SU-DHL-6 (cell line): ENCODE results near the gene DSTYK.

Experiments
- H2AFZ ChIP-seq: fragments of 200-600 bp; sonication (generic); 2 replicates; pipeline ENCODE4 v1.6.1; 2014; ENCODE audit warnings: low read depth, mild to moderate bottlenecking, moderate library complexity, mixed read lengths, antibody characterized with exemption, low read length; ENCODE audit not compliant: severe bottlenecking
- H3F3A ChIP-seq: fragments of 200-600 bp; shearing (Covaris generic); 2 replicates; pipeline ENCODE4 v1.6.0; 2016; ENCODE audit warnings: antibody characterized with exemption, mild to moderate bottlenecking; ENCODE audit not compliant: insufficient read depth
- H3K27ac ChIP-seq: fragments of 200-600 bp; sonication (generic); 2 replicates; pipeline ENCODE4 v1.5.1; 2016; ENCODE audit warnings: low read depth, mild to moderate bottlenecking, low read length, moderate library complexity, mixed read lengths
- H3K27me3 ChIP-seq: fragments of 200-600 bp; sonication (generic), shearing (Covaris generic); 2 replicates; pipeline ENCODE4 v1.6.0; 2014; ENCODE audit warnings: mild to moderate bottlenecking, low read length
- H3K36me3 ChIP-seq: fragments of 200-600 bp; sonication (generic); 2 replicates; pipeline ENCODE4 v1.6.1; 2014; ENCODE audit warnings: mild to moderate bottlenecking, low read length, mixed read lengths
- H3K4me2 ChIP-seq: fragments of 300-600, 200-600 bp; shearing (Covaris generic), sonication (generic); 2 replicates; pipeline ENCODE4 v1.6.0; 2014; ENCODE audit warnings: low read length, low read depth, mild to moderate bottlenecking; ENCODE audit not compliant: poor library complexity, severe bottlenecking
- H3K4me3 ChIP-seq: fragments of 200-600 bp; sonication (generic); 2 replicates; pipeline ENCODE4 v1.5.1; 2014; ENCODE audit warnings: antibody characterized with exemption, low read length, mild to moderate bottlenecking, mixed read lengths; ENCODE audit not compliant: insufficient read depth, poor library complexity, severe bottlenecking
- H3K79me2 ChIP-seq: fragments of 200-600 bp; sonication (generic); 2 replicates; pipeline ENCODE4 v1.6.1; 2014; ENCODE audit warnings: mild to moderate bottlenecking, low read length, moderate library complexity; ENCODE audit not compliant: insufficient read depth
- H3K9ac ChIP-seq: fragments of 200-600 bp; sonication (generic); 2 replicates; pipeline ENCODE4 v1.7.0; 2014; ENCODE audit warnings: mild to moderate bottlenecking, low read length
- H3K9me2 ChIP-seq: fragments of 200-600 bp; sonication (generic); replicated peaks from 2 replicates; pipeline ENCODE4 v1.6.1; 2014; ENCODE audit warnings: low read length; ENCODE audit not compliant: insufficient read depth
- H3K9me3 ChIP-seq: fragments of 200-600 bp; sonication (generic); 2 replicates; pipeline ENCODE4 v1.6.1; 2014; ENCODE audit warnings: low read length, mixed read lengths; ENCODE audit not compliant: insufficient read depth
- H4K20me1 ChIP-seq: fragments of 200-600 bp; sonication (generic); 2 replicates; pipeline ENCODE4 v1.6.1; 2014; ENCODE audit warnings: low read depth, mild to moderate bottlenecking, antibody characterized with exemption, low read length, moderate library complexity, mixed read lengths
- EZH2phosphoT487 ChIP-seq: fragments of 200-600 bp; sonication (generic), shearing (Covaris generic); conservative IDR thresholded peaks from 2 replicates; pipeline ENCODE4 v1.6.1; 2018; ENCODE audit warnings: mild to moderate bottlenecking, antibody characterized with exemption, low read length, moderate library complexity, mixed read lengths
- TF ChIP-seq, protein P1 (sequence below): fragments of 200-600 bp; sonication (generic); IDR thresholded peaks from one replicate; pipeline ENCODE4 v1.5.1; 2017; ENCODE audit warnings: antibody characterized with exemption, mild to moderate bottlenecking, low read length, moderate library complexity; ENCODE audit not compliant: insufficient read depth, poor library complexity, severe bottlenecking

Gene DSTYK

DNA sequence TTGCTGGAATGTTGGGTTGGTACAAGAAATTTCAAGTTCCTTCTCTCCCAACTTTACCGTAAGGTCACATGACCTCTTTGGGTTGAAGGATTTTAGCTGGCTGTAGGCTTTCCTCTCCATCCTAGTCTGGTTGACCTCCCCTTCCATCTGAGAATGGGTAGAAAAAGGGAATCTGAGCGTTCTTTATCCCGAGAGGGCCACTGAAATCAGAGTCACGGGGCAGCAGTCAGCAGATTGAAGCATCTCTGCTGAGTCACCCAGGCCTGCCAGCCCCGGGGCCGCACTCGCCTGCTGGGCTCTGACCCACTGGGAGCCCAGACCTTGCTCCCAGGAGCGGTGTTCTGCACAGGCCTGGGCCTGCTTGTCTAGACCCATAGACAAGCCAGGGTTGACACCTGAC lies 47.2 kb upstream of the DSTYK start:
- Histone ChIP-seq H3K36me3 (no peaks in the 10 kb centered on the region), H4K20me1 (no peaks in the 10 kb centered on the region), H2AFZ (no peak overlapping the region), H3F3A (no peaks in the 10 kb centered on the region), H3K9me3 (no peaks in the 10 kb centered on the region), H3K27me3 (no peaks in the 10 kb centered on the region), H3K9me2 (no peaks in the 10 kb centered on the region), H3K4me3 (no peak overlapping the region), H3K27ac (no peak overlapping the region), H3K9ac (no peak overlapping the region), H3K4me2 (no peak overlapping the region), H3K79me2 (no peaks in the 10 kb centered on the region)
- TF ChIP-seq EZH2phosphoT487: no peak
- TF ChIP-seq, protein P1, sequence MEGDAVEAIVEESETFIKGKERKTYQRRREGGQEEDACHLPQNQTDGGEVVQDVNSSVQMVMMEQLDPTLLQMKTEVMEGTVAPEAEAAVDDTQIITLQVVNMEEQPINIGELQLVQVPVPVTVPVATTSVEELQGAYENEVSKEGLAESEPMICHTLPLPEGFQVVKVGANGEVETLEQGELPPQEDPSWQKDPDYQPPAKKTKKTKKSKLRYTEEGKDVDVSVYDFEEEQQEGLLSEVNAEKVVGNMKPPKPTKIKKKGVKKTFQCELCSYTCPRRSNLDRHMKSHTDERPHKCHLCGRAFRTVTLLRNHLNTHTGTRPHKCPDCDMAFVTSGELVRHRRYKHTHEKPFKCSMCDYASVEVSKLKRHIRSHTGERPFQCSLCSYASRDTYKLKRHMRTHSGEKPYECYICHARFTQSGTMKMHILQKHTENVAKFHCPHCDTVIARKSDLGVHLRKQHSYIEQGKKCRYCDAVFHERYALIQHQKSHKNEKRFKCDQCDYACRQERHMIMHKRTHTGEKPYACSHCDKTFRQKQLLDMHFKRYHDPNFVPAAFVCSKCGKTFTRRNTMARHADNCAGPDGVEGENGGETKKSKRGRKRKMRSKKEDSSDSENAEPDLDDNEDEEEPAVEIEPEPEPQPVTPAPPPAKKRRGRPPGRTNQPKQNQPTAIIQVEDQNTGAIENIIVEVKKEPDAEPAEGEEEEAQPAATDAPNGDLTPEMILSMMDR: no peak

DNA sequence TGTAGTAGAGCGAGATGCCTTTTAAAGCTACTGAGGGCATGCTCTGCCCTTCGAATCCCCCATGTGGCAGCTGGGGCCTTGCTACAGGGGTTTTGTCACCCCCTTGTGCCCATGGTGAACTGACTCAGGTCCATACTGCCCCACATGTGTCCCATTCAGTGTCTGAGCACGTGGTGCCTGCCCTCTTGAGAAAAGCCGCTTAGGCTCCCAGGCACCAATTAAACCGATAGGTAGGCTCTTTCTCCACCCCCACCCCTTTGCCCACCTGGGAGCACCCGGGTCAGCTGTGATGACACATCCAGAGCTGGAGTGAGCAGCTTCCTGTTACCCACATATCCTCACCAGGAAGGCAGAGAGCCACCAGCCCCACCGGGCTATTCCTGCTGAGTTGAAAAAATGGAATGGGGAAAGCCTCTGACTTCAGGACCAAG lies 46.8 kb upstream of the DSTYK start:
- Histone ChIP-seq H3K4me3 (no peak overlapping the region), H3K9me3 (no peaks in the 10 kb centered on the region), H3K9ac (no peak overlapping the region), H3K79me2 (no peaks in the 10 kb centered on the region), H4K20me1 (no peaks in the 10 kb centered on the region), H3K27ac (no peak overlapping the region), H3K27me3 (no peaks in the 10 kb centered on the region), H3K36me3 (no peaks in the 10 kb centered on the region), H3F3A (no peaks in the 10 kb centered on the region), H3K4me2 (no peak overlapping the region), H2AFZ (no peak overlapping the region), H3K9me2 (no peaks in the 10 kb centered on the region)
- no peak for TF ChIP-seq EZH2phosphoT487
- TF ChIP-seq, protein P1: no peak

DNA sequence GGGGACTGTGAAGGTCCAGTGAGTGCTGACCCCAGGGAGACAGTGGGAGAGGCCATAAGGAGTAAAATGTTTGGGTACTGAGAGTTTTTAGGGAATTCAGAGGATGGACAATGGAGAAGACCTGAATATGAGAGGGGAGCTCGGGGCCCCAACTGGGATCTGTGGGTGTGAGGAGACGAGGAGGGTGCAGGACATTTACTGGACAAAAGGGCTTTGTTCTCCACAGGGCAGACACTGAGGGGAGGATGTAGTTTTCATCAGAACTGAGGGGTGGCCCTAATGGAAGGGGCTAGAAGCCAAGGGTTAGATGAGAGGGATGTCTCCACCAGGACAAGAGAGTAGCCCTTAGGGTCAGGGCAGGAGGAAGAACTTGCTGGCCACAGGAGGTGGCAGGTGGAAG lies 46.2 kb upstream of the DSTYK start:
- H3K27me3 ChIP-seq: no peaks in the 10 kb centered on the region
- TF ChIP-seq, protein P1: no peak
- no peak for TF ChIP-seq EZH2phosphoT487
- no peaks in the 10 kb centered on the region for H3F3A ChIP-seq
- no peaks in the 10 kb centered on the region for H3K36me3 ChIP-seq
- no peaks in the 10 kb centered on the region for H3K9me2 ChIP-seq
- no peaks in the 10 kb centered on the region for H4K20me1 ChIP-seq
- H2AFZ ChIP-seq: no peak overlapping the region
- H3K9me3 ChIP-seq: no peaks in the 10 kb centered on the region
- H3K27ac ChIP-seq: no peak overlapping the region
- no peaks in the 10 kb centered on the region for H3K79me2 ChIP-seq
- H3K4me2 ChIP-seq: no peak overlapping the region
- H3K4me3 ChIP-seq: no peak overlapping the region
- no peak overlapping the region for H3K9ac ChIP-seq
